GM19023 (cell line): ENCODE results near the gene PROK2.

Source experiments
- ATAC-seq: cut with Tn5 transposase; IDR thresholded peaks from one replicate; pipeline ENCODE4 v1.9.1; 2021; ENCODE audit warnings: mild to moderate bottlenecking, moderate library complexity; ENCODE audit not compliant: unreplicated experiment

Gene PROK2

GRCh38 chr3:71787851-71788405, 3.0 kb upstream of the PROK2 start:
- ATAC-seq = no peak

GRCh38 chr3:71786551-71786950, 1.6 kb upstream of the PROK2 start:
- ATAC-seq = no peak

- ATAC-seq = no peak
Measured at GRCh38 chr3:71786217-71786549, 1.2 kb upstream of the PROK2 start.

GRCh38 chr3:71785532-71786216, 726 bp upstream of the PROK2 start:
- ATAC-seq = no peak

GRCh38 chr3:71784201-71784913, 591 bp downstream of the PROK2 start:
- ATAC-seq = no peak

- no peak for ATAC-seq
Measured at GRCh38 chr3:71783152-71783551, 1.8 kb downstream of the PROK2 start.

- no peak for ATAC-seq
Measured at GRCh38 chr3:71780430-71780829, 4.5 kb downstream of the PROK2 start.

- no peak for ATAC-seq
Measured at GRCh38 chr3:71779674-71780377, 5.1 kb downstream of the PROK2 start.

- ATAC-seq = no peak
Measured at GRCh38 chr3:71778353-71778752, 6.6 kb downstream of the PROK2 start.

- no peak for ATAC-seq
Measured at GRCh38 chr3:71776538-71776937, 8.4 kb downstream of the PROK2 start.

- ATAC-seq = no peak
Measured at GRCh38 chr3:71771884-71772283, 13.1 kb downstream of the PROK2 start.

- no peak for ATAC-seq
Measured at GRCh38 chr3:71771126-71771525, 13.8 kb downstream of the PROK2 start.

- ATAC-seq = no peak
Measured at GRCh38 chr3:71763426-71763825, 21.5 kb downstream of the PROK2 start.

GRCh38 chr3:71760140-71760539, 24.8 kb downstream of the PROK2 start:
- no peak for ATAC-seq

- ATAC-seq = no peak
Measured at GRCh38 chr3:71759401-71759800, 25.5 kb downstream of the PROK2 start.

GRCh38 chr3:71758091-71758490, 26.9 kb downstream of the PROK2 start:
- no peak for ATAC-seq

GRCh38 chr3:71754610-71755253, 30.2 kb downstream of the PROK2 start:
- ATAC-seq = no peak

- no peak for ATAC-seq
Measured at GRCh38 chr3:71753701-71754609, 31.0 kb downstream of the PROK2 start, which contains the start of gene GPR27. GPR27 (plus strand) TSS chr3:71753855; CDS start chr3:71754050, 195 bp downstream.

- no peak for ATAC-seq
Measured at GRCh38 chr3:71752831-71753700, 31.9 kb downstream of the PROK2 start.
